ENCODE results near the gene PRELID2. TPM values are rescaled to one million over a fixed set of nuclear protein-coding genes. Genes with fewer than 3 reads are reported as not detected.

Gene PRELID2
- polyA plus RNA-seq, 1 of the 3 experiments (the other 2 are of a cell fraction), result 5.3 TPM

GRCh38 chr5:145792840-145793239, 42.3 kb downstream of the PRELID2 start (continued):
- TF ChIP-seq PBX3 (IDR thresholded peaks at IDR 0.05) (no peak), FOXJ3 (CRISPR knock-in tag; IDR thresholded peaks at IDR 0.05) (no peak), CHD2 (IDR thresholded peaks at IDR 0.05; ENCODE audit: low read length, partially characterized antibody) (no peak), YY1 (IDR thresholded peaks at IDR 0.05; ENCODE audit: low read depth) (no peak)

- ChIA-PET CTCF (interaction anchor here (0.9 kb wide), 1 partner anchor 9 kb away, joined by 3 read pairs; no protein-coding TSS in a partner anchor), POLR2A (no interaction called here)
- no peak for DNase-seq
- Histone ChIP-seq H3K27me3 (ENCODE audit: insufficient read depth) (no peaks in the 10 kb centered on the region), H3K9me2 (no peaks in the 10 kb centered on the region), H3K9ac (no peak overlapping the region), H3F3A (replicated peaks; ENCODE audit: insufficient read depth) (no peaks in the 10 kb centered on the region), H4K20me1 (ENCODE audit: insufficient read depth) (no peaks in the 10 kb centered on the region), H3K4me2 (no peak overlapping the region), H3K4me1 (ENCODE audit: control insufficient read depth in 1 of 2, insufficient read depth in 2 of 2, low read depth in 1 of 2, low read length in 1 of 2) (no peaks in the 10 kb centered on the region), H3K9me3 (no peaks in the 10 kb centered on the region), H3K36me3 (replicated peaks in 1 of 2; ENCODE audit: control insufficient read depth in 1 of 2, insufficient read depth in 2 of 2, low read length in 1 of 2) (peaks cover 4 to 25% of the 10 kb centered on the region in 2 experiments), H3K4me3 (ENCODE audit: low read depth in 2 of 2, low read length in 1 of 2) (no peak overlapping the region), H2AFZ (ENCODE audit: low read depth) (no peak overlapping the region), H3K27ac (ENCODE audit: low read depth in 2 of 2, low read length in 1 of 2) (no peak overlapping the region), H3K79me2 (ENCODE audit: insufficient read depth) (no peaks in the 10 kb centered on the region)
- TF ChIP-seq TAF1 (IDR thresholded peaks at IDR 0.05; ENCODE audit: borderline replicate concordance, low read depth, low read length) (no peak), NRF1 (IDR thresholded peaks at IDR 0.05; ENCODE audit: low read depth, low read length) (no peak), POLR2AphosphoS5 (IDR thresholded peaks at IDR 0.05; ENCODE audit: low read depth, low read length) (no peak), GABPA (IDR thresholded peaks at IDR 0.05; ENCODE audit: low read depth) (no peak), MXI1 (IDR thresholded peaks at IDR 0.05; ENCODE audit: low read depth, low read length) (no peak), NFIC (IDR thresholded peaks at IDR 0.05; ENCODE audit: borderline replicate concordance) (no peak), PBX3 (IDR thresholded peaks at IDR 0.05) (no peak), RAD21 (IDR thresholded peaks at IDR 0.05; ENCODE audit: low read length) (no peak), SMC3 (IDR thresholded peaks at IDR 0.05; ENCODE audit: low read depth, low read length) (no peak)
- 96% methylated on average over 9 of the region's 9 CpGs for WGBS (ENCODE audit: low lambda C conversion rate)
Measured at GRCh38 chr5:145791866-145792265, 43.3 kb downstream of the PRELID2 start.

GRCh38 chr5:145787996-145788395, 47.1 kb downstream of the PRELID2 start:
- 0% methylated on average over 1 of the region's 1 CpG for WGBS (ENCODE audit: low lambda C conversion rate)
- Histone ChIP-seq H3K27ac (ENCODE audit: low read depth in 2 of 2, low read length in 1 of 2) (no peak overlapping the region), H3K27me3 (ENCODE audit: insufficient read depth) (no peaks in the 10 kb centered on the region), H3K36me3 (replicated peaks in 1 of 2; ENCODE audit: control insufficient read depth in 1 of 2, insufficient read depth in 2 of 2, low read length in 1 of 2) (peaks cover 0 to 8% of the 10 kb centered on the region in 2 experiments), H3K9ac (no peak overlapping the region), H3F3A (replicated peaks; ENCODE audit: insufficient read depth) (no peaks in the 10 kb centered on the region), H3K4me2 (no peak overlapping the region), H3K79me2 (ENCODE audit: insufficient read depth) (no peaks in the 10 kb centered on the region), H2AFZ (ENCODE audit: low read depth) (no peak overlapping the region), H3K9me2 (no peaks in the 10 kb centered on the region), H4K20me1 (ENCODE audit: insufficient read depth) (no peaks in the 10 kb centered on the region), H3K4me3 (ENCODE audit: low read depth in 2 of 2, low read length in 1 of 2) (no peak overlapping the region), H3K4me1 (ENCODE audit: control insufficient read depth in 1 of 2, insufficient read depth in 2 of 2, low read depth in 1 of 2, low read length in 1 of 2) (no peaks in the 10 kb centered on the region), H3K9me3 (no peaks in the 10 kb centered on the region)
- POLR2A ChIA-PET, result no interaction called here
- no peak for DNase-seq
- CTCF ChIA-PET, result no interaction called here
- no peak for TF ChIP-seq NFIC (IDR thresholded peaks at IDR 0.05; ENCODE audit: borderline replicate concordance)
- no peak for TF ChIP-seq SMC3 (IDR thresholded peaks at IDR 0.05; ENCODE audit: low read depth, low read length)
- TF ChIP-seq FOSL2 (IDR thresholded peaks at IDR 0.05; ENCODE audit: borderline replicate concordance, low read depth), result no peak
- no peak for TF ChIP-seq RFX5 (IDR thresholded peaks at IDR 0.05; ENCODE audit: low read length)
- TF ChIP-seq CHD2 (IDR thresholded peaks at IDR 0.05; ENCODE audit: low read length, partially characterized antibody), result no peak
- no peak for TF ChIP-seq REST (IDR thresholded peaks at IDR 0.05; ENCODE audit: low read depth, low read length)
- no peak for TF ChIP-seq MXI1 (IDR thresholded peaks at IDR 0.05; ENCODE audit: low read depth, low read length)
- no peak for TF ChIP-seq MAX (IDR thresholded peaks at IDR 0.05; ENCODE audit: low read depth)
- TF ChIP-seq GABPA (IDR thresholded peaks at IDR 0.05; ENCODE audit: low read depth), result no peak
- no peak for TF ChIP-seq FOXM1 (IDR thresholded peaks at IDR 0.05; ENCODE audit: low read depth)
- TF ChIP-seq FOXJ3 (CRISPR knock-in tag; IDR thresholded peaks at IDR 0.05), result no peak
- TF ChIP-seq SIN3A (IDR thresholded peaks at IDR 0.05; ENCODE audit: borderline replicate concordance, low read depth, low read length), result no peak
- TF ChIP-seq NRF1 (IDR thresholded peaks at IDR 0.05; ENCODE audit: low read depth, low read length), result no peak
- no peak for TF ChIP-seq MEF2A (IDR thresholded peaks at IDR 0.05; ENCODE audit: borderline replicate concordance, low read depth)
- TF ChIP-seq EZH2phosphoT487 (IDR thresholded peaks at IDR 0.05; ENCODE audit: borderline replicate concordance, low read depth), result no peak
- no peak for TF ChIP-seq POLR2AphosphoS5 (IDR thresholded peaks at IDR 0.05; ENCODE audit: low read depth, low read length)
- no peak for TF ChIP-seq YY1 (IDR thresholded peaks at IDR 0.05; ENCODE audit: low read depth)

Data from SK-N-SH (cell line).